ENCODE data around the gene SARS2. TPM values are rescaled to one million over a fixed set of nuclear protein-coding genes. Genes with fewer than 3 reads are reported as not detected.
"Not testable (repeated sequence)": the region's sequence is repeated elsewhere in the genome, so short reads cannot be mapped to it uniquely, and the experiment has no call there.

Gene SARS2
- total RNA-seq, 2 experiments from 2014 or later: 33.7 to 39.6 TPM

GRCh38 chr19:38879400-38879751 is 51.2 kb downstream of the SARS2 start:
- H3K27ac Mint-ChIP-seq: peak overlapping the region; percentile 99
- ChIA-PET CTCF (interaction anchor here (0.7 to 4.9 kb wide), 6 partner anchors 9 to 245 kb away, joined by 4 to 51 read pairs (median 5); partner anchors contain the start of genes MRPS12 and SARS2), POLR2A (interaction anchor here (0.6 to 2.1 kb wide), 6 partner anchors 10 to 47 kb away, joined by 3 to 6 read pairs (median 4); partner anchors contain the start of genes ECH1, NFKBIB and SIRT2)
- peaks cover 14% of the 10 kb centered on the region for H3K36me3 Mint-ChIP-seq
- no peak overlapping the region for H3K4me3 Mint-ChIP-seq
- H3K4me1 Mint-ChIP-seq (ENCODE audit: low read depth): peaks cover 30% of the 10 kb centered on the region
- DNase-seq: no peak
- H3K9me3 Mint-ChIP-seq: no peaks in the 10 kb centered on the region
- no peaks in the 10 kb centered on the region for H3K27me3 Mint-ChIP-seq
- intact Hi-C loops (cut with micrococcal nuclease): no loop called here

- POLR2A ChIA-PET: interaction anchor here (1.1 to 2.1 kb wide), 8 partner anchors 10 to 47 kb away, joined by 3 to 10 read pairs (median 5); partner anchors contain the start of genes ECH1, NFKBIB and SIRT2
Observed at GRCh38 chr19:38878575-38879399, 51.8 kb downstream of the SARS2 start.

GRCh38 chr19:38877781-38878574 is 52.6 kb downstream of the SARS2 start, which contains the start of gene RINL:
Gene RINL (minus strand): TSS chr19:38878275. CDS start chr19:38876742, 1,533 bp downstream.
- Mint-ChIP-seq H3K9me3 (no peaks in the 10 kb centered on the region), H3K4me1 (ENCODE audit: low read depth) (peaks cover 33% of the 10 kb centered on the region), H3K27ac (peak within 1 kb of the TSS; percentile 99), H3K4me3 (peak within 1 kb of the TSS; percentile 98), H3K36me3 (peaks cover 11% of the 10 kb centered on the region), H3K27me3 (no peaks in the 10 kb centered on the region)
- POLR2A ChIA-PET: interaction anchor here (1.2 to 2.1 kb wide), 6 partner anchors 9 to 46 kb away, joined by 4 to 10 read pairs (median 5); partner anchors contain the start of genes ECH1, NFKBIB and SIRT2
- peak; percentile 84 for DNase-seq
- CTCF ChIA-PET: interaction anchor here (0.7 to 4.9 kb wide), 8 partner anchors 8 to 108 kb away, joined by 3 to 51 read pairs (median 5); partner anchors contain the start of genes MRPS12 and SARS2
- intact Hi-C loops (cut with micrococcal nuclease): no loop called here

More at GRCh38 chr19:38878575-38879399, 51.8 kb downstream of the SARS2 start:
- DNase-seq: no peak
- no peaks in the 10 kb centered on the region for H3K27me3 Mint-ChIP-seq
- CTCF ChIA-PET: interaction anchor here (0.7 to 4.9 kb wide), 9 partner anchors 8 to 244 kb away, joined by 3 to 51 read pairs (median 5); partner anchors contain the start of genes MRPS12 and SARS2
- H3K4me3 Mint-ChIP-seq: peak overlapping the region; percentile 98
- peaks cover 14% of the 10 kb centered on the region for H3K36me3 Mint-ChIP-seq
- intact Hi-C loops (cut with micrococcal nuclease): no loop called here
- peak overlapping the region; percentile 99 for H3K27ac Mint-ChIP-seq
- H3K9me3 Mint-ChIP-seq: no peaks in the 10 kb centered on the region
- H3K4me1 Mint-ChIP-seq (ENCODE audit: low read depth): peaks cover 30% of the 10 kb centered on the region

- ChIA-PET CTCF (interaction anchor here (0.6 to 4.9 kb wide), 3 partner anchors 12 to 102 kb away, joined by 3 to 51 read pairs (median 3); partner anchors contain the start of genes MRPS12 and SARS2), POLR2A (no interaction called here)
- no peak for DNase-seq
- Mint-ChIP-seq H3K9me3 (no peaks in the 10 kb centered on the region), H3K27me3 (no peaks in the 10 kb centered on the region), H3K4me3 (peak overlapping the region; percentile 39), H3K4me1 (ENCODE audit: low read depth) (peaks cover 31% of the 10 kb centered on the region), H3K27ac (peak overlapping the region; percentile 69), H3K36me3 (peaks cover 11% of the 10 kb centered on the region)
- intact Hi-C loops (cut with micrococcal nuclease): no loop called here
Observed at GRCh38 chr19:38875656-38876395, 54.7 kb downstream of the SARS2 start.

GRCh38 chr19:38873400-38873799 is 57.2 kb downstream of the SARS2 start:
- H3K27me3 Mint-ChIP-seq; H3K4me3 Mint-ChIP-seq; H3K9me3 Mint-ChIP-seq; intact Hi-C loops (cut with micrococcal nuclease); DNase-seq; POLR2A ChIA-PET: not testable (repeated sequence)
- CTCF ChIA-PET: interaction anchor here (2.2 kb wide), 1 partner anchor 14 kb away, joined by 17 read pairs; no protein-coding TSS in a partner anchor
- Mint-ChIP-seq H3K36me3 (peaks cover 28% of the 10 kb centered on the region), H3K27ac (peak overlapping the region; percentile 3), H3K4me1 (ENCODE audit: low read depth) (peaks cover 42% of the 10 kb centered on the region)

- no peak for DNase-seq
- intact Hi-C loops (cut with micrococcal nuclease): no loop called here
- CTCF ChIA-PET: interaction anchor here (0.9 to 4.4 kb wide), 9 partner anchors 8 to 468 kb away, joined by 3 to 19 read pairs (median 12); partner anchors contain the start of genes FAM98C, MRPS12 and SARS2
- Mint-ChIP-seq H3K27me3 (no peaks in the 10 kb centered on the region), H3K4me3 (peak overlapping the region; percentile 70), H3K27ac (peak overlapping the region; percentile 69), H3K4me1 (ENCODE audit: low read depth) (peaks cover 36% of the 10 kb centered on the region), H3K9me3 (no peaks in the 10 kb centered on the region), H3K36me3 (peaks cover 27% of the 10 kb centered on the region)
- POLR2A ChIA-PET: interaction anchor here (0.5 to 2.9 kb wide), 6 partner anchors 19 to 622 kb away, joined by 3 to 24 read pairs (median 4); partner anchors contain the start of gene HNRNPL
Observed at GRCh38 chr19:38870612-38871011, 60.0 kb downstream of the SARS2 start.

- intact Hi-C loops (cut with micrococcal nuclease): loop anchor here (1.0 to 5.0 kb wide), 3 partner anchors 13 to 38 kb away; partner anchors contain the start of gene ECH1
- Mint-ChIP-seq H3K9me3 (no peaks in the 10 kb centered on the region), H3K4me1 (ENCODE audit: low read depth) (peaks cover 40% of the 10 kb centered on the region), H3K27me3 (no peaks in the 10 kb centered on the region), H3K36me3 (peaks cover 27% of the 10 kb centered on the region), H3K27ac (peak overlapping the region; percentile 79), H3K4me3 (peak overlapping the region; percentile 76)
- DNase-seq: peak; percentile 94
- POLR2A ChIA-PET: interaction anchor here (0.5 to 2.9 kb wide), 7 partner anchors 8 to 479 kb away, joined by 3 to 24 read pairs (median 5); partner anchors contain the start of genes ECH1, HNRNPL and RINL
- CTCF ChIA-PET: interaction anchor here (0.7 to 4.4 kb wide), 17 partner anchors 9 to 571 kb away, joined by 3 to 19 read pairs (median 5); partner anchors contain the start of genes MRPS12, NFKBIB, RINL and SARS2
Observed at GRCh38 chr19:38869836-38870607, 60.5 kb downstream of the SARS2 start.

GRCh38 chr19:38869160-38869835 is 61.3 kb downstream of the SARS2 start:
- intact Hi-C loops (cut with micrococcal nuclease): loop anchor here (1.0 to 5.0 kb wide), 3 partner anchors 12 to 37 kb away; partner anchors contain the start of gene ECH1
- CTCF ChIA-PET: interaction anchor here (0.7 to 4.4 kb wide), 16 partner anchors 9 to 572 kb away, joined by 3 to 19 read pairs (median 5); partner anchors contain the start of genes MRPS12, NFKBIB, RINL and SARS2
- Mint-ChIP-seq H3K36me3 (peaks cover 27% of the 10 kb centered on the region), H3K4me3 (peak overlapping the region; percentile 76), H3K4me1 (ENCODE audit: low read depth) (peaks cover 47% of the 10 kb centered on the region), H3K27ac (peak overlapping the region; percentile 79), H3K9me3 (no peaks in the 10 kb centered on the region), H3K27me3 (no peaks in the 10 kb centered on the region)
- no peak for DNase-seq
- POLR2A ChIA-PET: interaction anchor here (0.6 to 2.9 kb wide), 6 partner anchors 8 to 134 kb away, joined by 3 to 24 read pairs (median 5); partner anchors contain the start of genes ECH1, HNRNPL and RINL

- CTCF ChIA-PET: interaction anchor here (1.0 to 4.4 kb wide), 11 partner anchors 10 to 99 kb away, joined by 3 to 19 read pairs (median 7); partner anchors contain the start of genes MRPS12, NFKBIB, RINL and SARS2
- no peaks in the 10 kb centered on the region for H3K9me3 Mint-ChIP-seq
- peaks cover 27% of the 10 kb centered on the region for H3K36me3 Mint-ChIP-seq
- intact Hi-C loops (cut with micrococcal nuclease): loop anchor here (5.0 kb wide), 1 partner anchor 36 kb away; the partner anchor contains the start of gene ECH1
- peak overlapping the region; percentile 79 for H3K27ac Mint-ChIP-seq
- H3K4me3 Mint-ChIP-seq: peak overlapping the region; percentile 76
- H3K4me1 Mint-ChIP-seq (ENCODE audit: low read depth): peaks cover 49% of the 10 kb centered on the region
- H3K27me3 Mint-ChIP-seq: no peaks in the 10 kb centered on the region
- POLR2A ChIA-PET: interaction anchor here (0.6 to 2.9 kb wide), 5 partner anchors 9 to 37 kb away, joined by 3 to 24 read pairs (median 5); partner anchors contain the start of genes ECH1, HNRNPL and RINL
- DNase-seq: no peak
Observed at GRCh38 chr19:38868551-38868950, 62.0 kb downstream of the SARS2 start.
